ENCODE results near the gene SLC7A7. TPM values are rescaled to one million over a fixed set of nuclear protein-coding genes. Genes with fewer than 3 reads are reported as not detected.
A peak's percentile ranks its signal among the peaks of the same experiment; 100 is the strongest.

The SLC7A7 gene
- total and polyA plus RNA-seq, 9 of the 15 experiments (the other 6 are each of a cell fraction or from before 2014, with no cell fraction given) = 0.07 to 0.68 (median 0.41) TPM

- TF ChIP-seq RREB1 (CRISPR knock-in tag; IDR thresholded peaks at IDR 0.05) (no peak), ZNF436 (CRISPR knock-in tag; IDR thresholded peaks at IDR 0.05) (no peak), PYGO2 (tag; IDR thresholded peaks at IDR 0.05) (no peak), ZNF431 (CRISPR knock-in tag; IDR thresholded peaks at IDR 0.05) (no peak), CHD4 (IDR thresholded peaks at IDR 0.05; ENCODE audit: insufficient read depth, insufficient replicate concordance, low read depth, low read length, poor library complexity, severe bottlenecking) (no peak), SMARCA4 (IDR thresholded peaks at IDR 0.05) (no peak), ZNF589 (CRISPR knock-in tag; IDR thresholded peaks at IDR 0.05; ENCODE audit: low read depth) (no peak), GABPA (tag; conservative IDR thresholded peaks at IDR 0.05; ENCODE audit: low read depth) (peak; percentile 94), ZBTB8A (IDR thresholded peaks at IDR 0.05; ENCODE audit: partially characterized antibody) (no peak), EZH2 (IDR thresholded peaks at IDR 0.05; ENCODE audit: borderline replicate concordance, low read depth, low read length) (no peak), ZNF174 (CRISPR knock-in tag; IDR thresholded peaks at IDR 0.05) (no peak), THAP12 (CRISPR knock-in tag; IDR thresholded peaks at IDR 0.05) (peak; percentile 24; the same call in 1 of the 2 replicates), C11orf30 (IDR thresholded peaks at IDR 0.05; ENCODE audit: low read depth) (peak; percentile 76), BACH1 (tag; IDR thresholded peaks at IDR 0.05) (peak; percentile 71; the same call in 1 of the 2 replicates), ZNF263 (CRISPR knock-in tag; IDR thresholded peaks at IDR 0.05; ENCODE audit: borderline replicate concordance) (no peak; the same call in 1 of the 2 replicates), ZNF639 (CRISPR knock-in tag; conservative IDR thresholded peaks at IDR 0.05 in 1 of 2, IDR thresholded peaks at IDR 0.05 in 1 of 2) (no peak; a peak in 1 of 4 replicates)
Measured at GRCh38 chr14:22829661-22830442, 14.6 kb upstream of the SLC7A7 start, which contains the start of gene MRPL52 (continued).
